ENCODE data around the gene GLI2. TPM values are rescaled to one million over a fixed set of nuclear protein-coding genes. Genes with fewer than 3 reads are reported as not detected.

The GLI2 gene
- total RNA-seq, 2 donors from 2014 or later = 4.9 to 5.4 TPM

GRCh38 chr2:120722246-120722567 lies 13.5 kb upstream of the GLI2 start:
- Histone ChIP-seq H3K9me3 (peaks cover 7% of the 10 kb centered on the region), H3K4me3 (no peak overlapping the region), H3K4me1 (ENCODE audit: control insufficient read depth in 1 of 2, low read depth in 2 of 2) (peaks cover 0 to 7% of the 10 kb centered on the region in 2 donors), H3K27me3 (replicated peaks; ENCODE audit: insufficient read depth) (no peaks in the 10 kb centered on the region), H3K36me3 (no peaks in the 10 kb centered on the region), H3K27ac (no peak overlapping the region)
- ATAC-seq (ENCODE audit: insufficient number of reproducible peaks, low FRiP score, low read depth) (no peak), DNase-seq (ENCODE audit: low spot score) (no peak)
- no peak for TF ChIP-seq CTCF (IDR thresholded peaks at IDR 0.05)

GRCh38 chr2:120722568-120723421 lies 12.9 kb upstream of the GLI2 start:
- TF ChIP-seq CTCF (IDR thresholded peaks at IDR 0.05) = no peak
- Histone ChIP-seq H3K36me3 (no peaks in the 10 kb centered on the region), H3K4me1 (ENCODE audit: control insufficient read depth in 1 of 2, low read depth in 2 of 2) (peaks cover 0 to 7% of the 10 kb centered on the region in 2 donors), H3K27ac (no peak overlapping the region), H3K9me3 (peaks cover 7% of the 10 kb centered on the region), H3K4me3 (no peak overlapping the region), H3K27me3 (replicated peaks; ENCODE audit: insufficient read depth) (no peaks in the 10 kb centered on the region)
- DNase-seq (ENCODE audit: low spot score) = no peak
- ATAC-seq (ENCODE audit: insufficient number of reproducible peaks, low FRiP score, low read depth) = no peak

GRCh38 chr2:120726245-120726644 lies 9.4 kb upstream of the GLI2 start:
- H3K36me3 ChIP-seq = no peaks in the 10 kb centered on the region
- no peak overlapping the region for H3K27ac ChIP-seq
- DNase-seq (ENCODE audit: low spot score) (no peak), ATAC-seq (ENCODE audit: insufficient number of reproducible peaks, low FRiP score, low read depth) (no peak)
- H3K4me3 ChIP-seq = no peak overlapping the region
- peaks cover 7% of the 10 kb centered on the region for H3K9me3 ChIP-seq
- H3K27me3 ChIP-seq (replicated peaks; ENCODE audit: insufficient read depth) = no peaks in the 10 kb centered on the region
- peaks cover 0 to 7% of the 10 kb centered on the region in 2 donors for H3K4me1 ChIP-seq (ENCODE audit: control insufficient read depth in 1 of 2, low read depth in 2 of 2)
- no peak for TF ChIP-seq CTCF (IDR thresholded peaks at IDR 0.05)

GRCh38 chr2:120729406-120730399 lies 6.0 kb upstream of the GLI2 start:
- no peak overlapping the region for H3K27ac ChIP-seq
- no peak for TF ChIP-seq CTCF (IDR thresholded peaks at IDR 0.05)
- no peak for ATAC-seq (ENCODE audit: insufficient number of reproducible peaks, low FRiP score, low read depth)

GRCh38 chr2:120731175-120731574 lies 4.5 kb upstream of the GLI2 start:
- TF ChIP-seq CTCF (IDR thresholded peaks at IDR 0.05) = no peak
- DNase-seq (ENCODE audit: low spot score) (no peak), ATAC-seq (ENCODE audit: insufficient number of reproducible peaks, low FRiP score, low read depth) (no peak)
- peaks cover 4% of the 10 kb centered on the region for H3K9me3 ChIP-seq
- no peak overlapping the region for H3K4me3 ChIP-seq
- H3K27ac ChIP-seq = no peak overlapping the region
- no peaks in the 10 kb centered on the region for H3K36me3 ChIP-seq
- no peaks in the 10 kb centered on the region for H3K27me3 ChIP-seq (replicated peaks; ENCODE audit: insufficient read depth)
- no peaks in the 10 kb centered on the region for H3K4me1 ChIP-seq (ENCODE audit: control insufficient read depth in 1 of 2, low read depth in 2 of 2)

More at GRCh38 chr2:120729406-120730399, 6.0 kb upstream of the GLI2 start:
- H3K9me3 ChIP-seq = peaks cover 7% of the 10 kb centered on the region
- H3K4me1 ChIP-seq (ENCODE audit: control insufficient read depth in 1 of 2, low read depth in 2 of 2) = no peaks in the 10 kb centered on the region
- H3K36me3 ChIP-seq = no peaks in the 10 kb centered on the region
- H3K27me3 ChIP-seq (replicated peaks; ENCODE audit: insufficient read depth) = no peaks in the 10 kb centered on the region
- DNase-seq (ENCODE audit: low spot score) = no peak
- H3K4me3 ChIP-seq = no peak overlapping the region

Measured in thoracic aorta (tissue), 2 donors.